NCI-H345 (cell line): Measurements from ENCODE around the gene ALCAM.
"Not testable (repeated sequence)": the region's sequence is repeated elsewhere in the genome, so short reads cannot be mapped to it uniquely, and the experiment has no call there.

Experiments
- DNase-seq: peaks from one replicate; lab custom pipeline; 2025; lab: John Stamatoyannopoulos, UW

Gene ALCAM

GRCh38 chr3:105594219-105594618, 227.5 kb downstream of the ALCAM start:
- DNase-seq, result no peak

- DNase-seq, result no peak
These were observed 231.5 kb downstream of the ALCAM start for GRCh38 chr3:105598042-105598796.

- no peak for DNase-seq
These were observed 232.6 kb downstream of the ALCAM start for GRCh38 chr3:105599350-105599749.

- DNase-seq, result not testable (repeated sequence)
These were observed 235.0 kb downstream of the ALCAM start for GRCh38 chr3:105601756-105602155.

- not testable (repeated sequence) for DNase-seq
These were observed 235.6 kb downstream of the ALCAM start for GRCh38 chr3:105602286-105602685.

- DNase-seq, result not testable (repeated sequence)
These were observed 236.8 kb downstream of the ALCAM start for GRCh38 chr3:105603516-105603915.

GRCh38 chr3:105606016-105606415, 239.3 kb downstream of the ALCAM start:
- no peak for DNase-seq

GRCh38 chr3:105608623-105609022, 241.9 kb downstream of the ALCAM start:
- DNase-seq, result no peak

- DNase-seq, result peak; percentile 60
These were observed 243.8 kb downstream of the ALCAM start for GRCh38 chr3:105610473-105610872.

- DNase-seq, result peak; percentile 70
These were observed 244.8 kb downstream of the ALCAM start for GRCh38 chr3:105611304-105612192.

- peak; percentile 69 for DNase-seq
These were observed 246.4 kb downstream of the ALCAM start for GRCh38 chr3:105613120-105613519.

- DNase-seq, result no peak
These were observed 247.8 kb downstream of the ALCAM start for GRCh38 chr3:105614288-105615030.

- no peak for DNase-seq
These were observed 249.1 kb downstream of the ALCAM start for GRCh38 chr3:105615814-105616213.

- DNase-seq, result no peak
These were observed 249.8 kb downstream of the ALCAM start for GRCh38 chr3:105616374-105617121.

- DNase-seq, result peak; percentile 2
These were observed 251.8 kb downstream of the ALCAM start for GRCh38 chr3:105618556-105618955.

- no peak for DNase-seq
These were observed 252.9 kb downstream of the ALCAM start for GRCh38 chr3:105619651-105620050.

- no peak for DNase-seq
These were observed 253.5 kb downstream of the ALCAM start for GRCh38 chr3:105620236-105620635.

GRCh38 chr3:105622169-105622568, 255.5 kb downstream of the ALCAM start:
- no peak for DNase-seq
